ENCODE data around the gene TBC1D22A.

GRCh38 chr22:46916886-46917770 lies 154.7 kb downstream of the TBC1D22A start:
- TF ChIP-seq CTCF (IDR thresholded peaks at IDR 0.05), result no peak
- TF ChIP-seq POLR2A (IDR thresholded peaks at IDR 0.05), result no peak

Measured in ovary (tissue), 3 donors.